H1 (cell line): ENCODE measurements around the gene ACE. TPM values are rescaled to one million over a fixed set of nuclear protein-coding genes. Genes with fewer than 3 reads are reported as not detected.

Source experiments
- BACH1 ChIP-seq: IDR thresholded peaks from 2 replicates; pipeline ENCODE4 v1.6.1; 2012; ENCODE audit warnings: low read length, improper control_type of control experiment
- JUN ChIP-seq: IDR thresholded peaks from 2 replicates; pipeline ENCODE4 v1.6.1; 2011; ENCODE audit warnings: low read depth, mild to moderate bottlenecking, improper control_type of control experiment, low read length
- KDM5A ChIP-seq: fragments of 200-600 bp; IDR thresholded peaks from 2 replicates; pipeline ENCODE4 v1.7.1; 2012; ENCODE audit warnings: mild to moderate bottlenecking, low read length, inconsistent platforms, mixed read lengths
- POLR2A ChIP-seq, 2 experiments: IDR thresholded peaks; 1 replicate in 1 of 2; 2 replicates in 1 of 2; pipeline ENCODE4 v1.6.1; 2011; ENCODE audit warnings: low read depth in 2 of 2, low read length in 2 of 2, mild to moderate bottlenecking in 2 of 2; ENCODE audit errors: control extremely low read depth in 1 of 2
- POU5F1 ChIP-seq: IDR thresholded peaks from 2 replicates; pipeline ENCODE4 v1.6.1; 2011; ENCODE audit warnings: low read depth, mild to moderate bottlenecking, low read length, moderate library complexity
- SIN3A ChIP-seq, 2 experiments: IDR thresholded peaks in 1 of 2; conservative IDR thresholded peaks in 1 of 2; 2 replicates each; pipeline ENCODE4 v1.6.1; 2011 to 2012; ENCODE audit warnings: low read length in 2 of 2, improper control_type of control experiment in 1 of 2, low read depth in 1 of 2, mild to moderate bottlenecking in 1 of 2
- polyA plus RNA-seq, 7 experiments: library from polyadenylated mRNA; depleted of rRNA in 3 of 7; stranded (reverse) in 5 of 7; unstranded in 2 of 7; fragments of >200 nt in 5 of 7; fragments of 200-250 nt in 2 of 7; gene quantifications; 1 replicate in 5 of 7; 2 replicates in 1 of 7; 4 replicates in 1 of 7; pipeline versions ENCODE4 v1.2.1 to v1.2.3, GENCODE V29; 2011 to 2013; ENCODE audit warnings: missing spikeins in 2 of 7, mixed read lengths in 2 of 7
- total RNA-seq: library from RNA; stranded (reverse); fragmentation: NEBNext Ultra II Directional; extraction: Animal tissue kit (Norgen Biotek cat#: 25700); gene quantifications from 2 replicates; pipeline ENCODE4 v1.2.1, GENCODE V29; 2021

Gene ACE
- total and polyA plus RNA-seq, 2 of the 8 experiments (the other 6 are each of a cell fraction or from before 2014, with no cell fraction given) = 2.5 to 5.5 TPM

- TF ChIP-seq SIN3A (conservative IDR thresholded peaks at IDR 0.05 in 1 of 2, IDR thresholded peaks at IDR 0.05 in 1 of 2; ENCODE audit: low read depth in 1 of 2, low read length in 2 of 2) (no peak), POU5F1 (no peak), KDM5A (no peak), JUN (no peak), POLR2A (IDR thresholded peaks at IDR 0.05; ENCODE audit: control extremely low read depth in 1 of 2, low read depth in 2 of 2, low read length in 2 of 2) (no peak), BACH1 (no peak)
Measured at GRCh38 chr17:63519116-63519881, 42.4 kb downstream of the ACE start (continued).
